Activated T-cell treated with anti-CD3 and anti-CD28 coated beads for 4 hours (primary cell): ENCODE results near the gene TBKBP1.

Source experiments
- DNase-seq: peaks from one replicate; pipeline ENCODE4 v3.0.0-alpha.2; 2020

TBKBP1 gene

DNA sequence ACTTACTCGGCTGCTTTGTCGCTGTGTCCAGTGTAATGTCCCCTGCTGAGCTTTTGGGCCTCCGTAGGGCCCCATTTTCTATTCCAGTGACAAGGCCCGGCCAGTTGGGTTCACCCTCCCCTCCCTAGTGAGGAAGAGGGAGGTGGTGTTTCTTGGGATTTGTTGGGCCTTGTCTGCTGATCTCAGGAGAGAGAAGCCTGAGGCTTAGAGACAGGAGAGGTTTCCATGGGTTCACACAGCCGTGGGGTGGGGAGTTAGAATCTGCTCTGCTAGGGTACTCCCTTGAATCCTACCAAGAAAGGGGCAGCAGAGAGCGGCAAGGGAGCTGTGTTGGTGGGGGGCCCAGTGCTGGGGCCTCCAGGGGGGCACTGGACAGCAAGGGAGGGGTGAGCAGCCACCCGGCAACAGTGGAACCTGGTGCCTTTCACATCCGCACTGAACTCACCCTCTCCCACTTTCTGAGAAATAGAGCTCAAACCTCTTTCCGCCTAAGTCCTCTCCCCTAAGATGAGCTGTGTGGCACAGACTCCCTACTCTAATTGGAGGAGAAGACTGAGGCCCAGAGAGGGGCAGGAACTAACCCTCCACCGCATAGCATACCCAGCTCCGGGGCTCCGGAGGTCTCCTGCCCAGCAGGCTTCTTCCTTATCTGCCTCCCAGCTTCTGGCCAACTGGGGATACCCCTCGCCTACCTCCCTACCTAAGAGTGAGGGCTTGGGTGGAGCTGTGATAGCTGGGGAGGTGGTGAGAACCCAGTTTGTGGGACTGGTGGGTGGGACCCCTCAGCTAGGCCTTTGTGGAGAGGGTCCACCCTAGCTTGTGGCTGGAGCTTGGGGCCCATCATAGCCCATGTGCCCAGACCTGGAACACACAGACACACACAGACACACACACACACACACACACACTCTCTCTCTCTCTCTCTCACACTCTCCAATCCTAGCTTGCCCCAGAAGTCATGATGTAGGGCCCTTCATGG is 6.8 kb downstream of the TBKBP1 start:
- DNase-seq, result no peak

DNA sequence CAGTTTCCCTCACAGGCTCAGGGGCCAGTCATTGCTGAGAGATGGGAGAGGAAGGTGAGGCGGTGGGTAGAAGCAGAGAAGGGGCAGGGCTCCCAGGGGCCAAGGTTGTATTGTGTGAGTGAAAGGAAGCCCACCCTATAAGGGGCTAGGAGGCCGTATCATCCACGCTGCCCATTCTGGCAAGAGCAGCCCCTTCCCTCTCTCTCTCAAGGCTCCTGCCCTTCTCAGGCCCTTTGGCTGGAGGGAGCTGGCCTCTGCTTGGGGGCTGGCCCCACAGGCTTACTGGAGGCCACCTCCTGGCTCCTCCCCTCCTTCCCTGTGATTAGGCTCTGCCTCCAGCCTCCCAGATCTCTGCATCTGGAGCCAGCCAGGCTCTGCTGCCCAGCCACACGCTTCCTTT is 7.6 kb downstream of the TBKBP1 start:
- DNase-seq, result no peak

DNA sequence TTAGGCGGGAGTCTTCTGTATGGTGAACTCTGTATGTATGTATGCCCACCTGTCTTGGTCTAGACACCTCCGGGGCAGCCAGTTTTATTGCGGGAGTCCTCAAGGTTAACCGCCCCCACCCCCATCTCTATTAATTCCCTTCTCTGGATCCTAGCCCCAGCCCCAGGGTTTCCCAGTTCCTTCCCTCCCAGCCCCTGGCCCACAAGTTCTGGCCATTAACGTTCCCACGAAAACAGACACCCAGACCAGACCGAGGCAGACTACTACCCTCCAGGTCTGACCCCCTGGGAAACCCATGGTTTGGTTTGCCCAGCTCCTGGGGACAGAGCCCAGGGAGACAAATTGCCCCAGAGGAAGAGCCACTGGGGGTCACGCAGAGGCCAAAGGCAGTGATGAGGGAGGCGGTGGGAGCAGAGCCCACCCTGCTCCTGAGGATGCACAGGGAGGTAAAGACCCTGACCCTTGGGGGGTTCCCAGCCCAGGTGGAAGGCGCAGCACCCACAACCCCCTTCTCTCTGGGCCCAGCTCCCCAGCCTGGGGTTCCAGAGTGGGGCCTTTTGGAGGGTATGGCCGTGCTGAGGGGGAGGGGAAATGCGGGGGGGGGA is 8.5 kb downstream of the TBKBP1 start:
- DNase-seq, result no peak

DNA sequence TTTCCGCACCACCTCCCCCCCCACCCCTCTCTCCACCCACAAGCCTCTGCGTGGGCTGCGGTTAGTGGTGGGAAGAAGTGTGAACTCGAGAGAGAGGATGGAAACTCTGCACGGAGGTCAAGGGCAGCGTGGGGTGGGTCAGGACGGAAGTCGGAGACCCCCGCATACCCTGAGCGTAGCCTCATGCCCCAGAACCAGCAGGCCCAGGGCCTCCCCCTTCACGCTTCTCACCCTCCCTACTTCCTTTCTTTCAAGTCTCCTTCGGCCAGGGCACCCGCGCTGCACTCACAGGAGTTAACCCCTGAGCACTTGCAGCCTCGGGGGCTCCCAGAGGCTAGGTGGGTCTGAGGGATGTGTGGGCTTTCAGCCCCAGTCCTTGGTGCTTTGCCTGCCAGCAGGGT is 9.2 kb downstream of the TBKBP1 start:
- peak; percentile 70 for DNase-seq

DNA sequence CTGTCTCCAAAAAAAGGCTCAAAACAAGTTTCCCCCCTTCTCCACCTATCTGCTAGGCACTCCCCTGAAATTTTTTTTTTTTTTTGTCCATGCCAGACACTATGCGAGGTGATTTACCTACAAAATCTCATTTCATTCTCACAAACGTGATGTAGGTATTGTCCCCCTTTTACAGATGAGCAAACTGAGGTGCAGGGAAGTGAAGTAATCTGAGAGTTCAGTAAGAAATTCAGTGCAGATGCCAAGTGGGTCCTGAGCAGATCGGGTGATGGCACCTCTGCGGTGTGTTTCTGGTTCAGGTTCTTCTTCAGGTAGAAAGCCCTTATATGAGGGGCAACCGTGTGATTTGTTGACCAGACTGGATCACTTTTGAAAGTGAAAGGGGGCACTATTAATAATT is 9.7 kb downstream of the TBKBP1 start:
- DNase-seq, result no peak

DNA sequence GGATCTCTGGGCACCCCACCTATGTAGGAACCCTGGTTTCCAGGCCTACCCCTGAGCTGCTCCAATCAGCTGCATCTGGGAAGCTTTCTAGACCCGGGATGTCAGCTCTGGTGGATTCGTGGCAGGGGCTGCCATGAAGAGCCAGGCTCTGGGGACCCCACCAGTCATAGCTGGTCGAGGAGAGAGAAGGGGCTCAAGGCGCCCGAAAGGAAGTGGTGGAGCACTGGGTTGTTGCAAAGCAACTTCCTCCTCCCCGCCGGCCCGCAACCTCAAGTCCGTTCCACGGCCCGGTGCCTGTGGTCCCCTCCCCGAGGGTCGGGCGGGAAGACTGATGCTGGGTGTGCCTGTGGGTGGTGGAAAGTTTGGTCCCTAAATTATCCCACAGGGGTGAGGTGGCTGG is 10.2 kb downstream of the TBKBP1 start:
- no peak for DNase-seq

DNA sequence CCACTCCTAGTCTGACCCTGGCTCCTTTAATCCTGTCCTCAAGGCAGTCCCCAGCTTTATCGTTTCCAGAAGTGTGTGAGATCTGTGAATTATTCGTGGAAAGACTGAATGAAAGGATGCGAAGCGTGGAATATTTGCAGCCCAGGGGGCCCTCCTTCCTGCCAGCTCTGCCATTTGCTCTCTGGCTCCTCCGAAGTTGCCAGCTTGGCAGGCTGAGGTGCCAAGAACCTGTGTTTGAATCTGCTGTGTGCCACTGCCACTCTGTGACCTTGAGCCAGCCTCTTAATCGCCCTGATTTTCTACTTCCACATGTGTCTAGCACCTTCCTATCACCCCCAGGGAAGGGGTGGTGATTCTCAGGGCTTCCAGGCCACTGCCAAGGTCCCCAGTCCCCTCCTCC is 10.8 kb downstream of the TBKBP1 start:
- DNase-seq, result no peak

DNA sequence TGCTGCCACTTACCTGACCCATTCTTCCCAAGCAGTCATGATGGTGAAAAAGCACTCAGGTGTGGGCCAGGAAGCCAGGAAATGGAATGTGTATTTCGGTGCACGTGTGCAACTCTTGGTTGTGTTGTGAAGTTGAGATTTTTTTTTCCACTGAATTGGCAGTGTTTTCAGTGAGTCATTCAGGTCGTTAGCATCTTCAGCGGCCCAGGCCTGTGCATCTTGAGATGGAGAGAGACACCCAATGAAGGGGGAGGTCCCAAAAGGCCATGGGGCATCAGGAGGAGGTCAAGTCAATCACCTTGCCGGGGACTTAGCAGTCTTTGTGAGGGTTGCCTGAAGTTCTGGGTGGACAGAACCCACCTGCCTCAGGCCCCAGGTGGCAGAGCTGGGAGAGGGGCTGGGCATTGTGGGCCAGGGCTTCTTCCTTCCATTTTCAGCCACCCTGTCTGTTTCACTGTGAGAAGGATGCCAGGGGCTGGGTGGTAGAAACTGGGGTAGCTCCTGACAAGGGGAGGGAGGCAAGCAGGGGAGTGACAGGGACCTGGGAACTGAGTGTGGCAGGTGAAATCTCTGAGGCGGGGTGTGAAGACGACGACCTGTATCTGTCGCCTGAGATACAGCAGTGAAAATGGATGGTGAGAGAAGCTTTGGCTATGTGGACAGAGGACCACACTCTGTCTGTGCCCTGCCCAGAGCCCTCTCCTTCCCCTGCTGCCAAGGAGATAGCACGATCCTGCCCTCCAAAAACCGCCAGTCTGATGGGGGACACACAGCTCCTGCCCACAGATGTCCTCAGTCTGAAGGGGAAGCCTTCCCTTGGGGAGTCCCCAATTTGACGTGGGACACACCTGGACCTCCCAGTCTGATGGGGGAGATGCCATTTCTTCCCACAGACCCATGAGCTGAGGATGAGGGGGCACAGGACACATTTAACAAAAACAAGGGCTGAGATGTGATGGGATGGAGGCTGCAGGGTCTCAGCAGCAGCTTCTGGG is 11.9 kb downstream of the TBKBP1 start:
- no peak for DNase-seq

DNA sequence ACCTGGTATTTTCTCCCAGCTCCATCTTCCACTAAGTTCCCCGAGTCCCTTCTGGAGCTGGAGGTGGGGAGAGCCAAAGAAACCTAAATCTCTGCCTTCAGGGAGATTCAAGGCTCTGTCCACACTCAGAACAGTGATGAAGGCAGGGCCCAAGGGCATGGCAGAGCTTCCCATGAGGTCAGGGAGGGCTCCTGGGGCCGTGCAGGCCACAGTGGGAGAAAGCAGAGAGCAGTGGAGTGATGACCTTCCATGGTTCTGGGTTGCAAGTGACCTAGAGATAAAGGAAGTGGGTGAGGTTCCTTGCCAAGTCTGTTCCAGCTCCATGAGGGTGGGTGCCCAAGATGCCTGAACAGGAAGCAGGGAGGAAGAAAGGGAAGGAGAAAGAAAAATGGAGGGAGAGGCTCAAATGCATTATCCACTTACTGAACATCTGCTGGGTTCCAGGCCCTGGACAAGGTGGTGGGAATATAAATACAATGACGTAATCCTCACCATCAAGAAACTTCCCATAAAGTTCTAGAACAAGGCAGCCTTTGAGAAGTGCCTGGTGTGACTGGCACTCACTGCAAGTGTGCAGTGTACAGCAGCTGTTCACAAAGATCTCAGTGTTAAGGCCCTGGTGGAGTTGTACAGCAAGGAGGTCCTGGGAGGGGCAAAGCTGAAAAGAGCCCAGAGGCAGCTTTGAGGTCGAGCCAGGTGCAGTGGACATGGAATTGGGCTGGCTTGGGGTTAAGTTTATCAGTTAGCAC is 13.3 kb downstream of the TBKBP1 start:
- no peak for DNase-seq

DNA sequence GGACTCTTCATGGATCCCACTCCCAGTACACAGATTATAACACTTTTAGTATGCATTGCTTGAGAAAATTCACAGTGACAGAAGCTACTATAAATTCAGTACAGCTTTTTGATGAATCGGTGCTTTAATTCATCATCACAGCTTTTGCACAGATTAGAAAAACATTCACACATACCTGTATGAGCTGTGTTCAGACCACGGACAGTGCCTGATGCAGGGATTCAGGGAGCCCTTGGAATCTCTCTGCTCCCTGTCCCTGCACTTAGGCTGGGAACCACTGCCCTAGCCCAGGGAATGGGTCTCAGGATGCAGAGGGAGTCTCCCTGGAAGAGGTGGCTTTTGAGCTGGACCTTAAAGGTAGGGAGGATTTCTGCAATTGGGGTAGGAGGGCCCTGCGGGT is 13.9 kb downstream of the TBKBP1 start:
- no peak for DNase-seq

DNA sequence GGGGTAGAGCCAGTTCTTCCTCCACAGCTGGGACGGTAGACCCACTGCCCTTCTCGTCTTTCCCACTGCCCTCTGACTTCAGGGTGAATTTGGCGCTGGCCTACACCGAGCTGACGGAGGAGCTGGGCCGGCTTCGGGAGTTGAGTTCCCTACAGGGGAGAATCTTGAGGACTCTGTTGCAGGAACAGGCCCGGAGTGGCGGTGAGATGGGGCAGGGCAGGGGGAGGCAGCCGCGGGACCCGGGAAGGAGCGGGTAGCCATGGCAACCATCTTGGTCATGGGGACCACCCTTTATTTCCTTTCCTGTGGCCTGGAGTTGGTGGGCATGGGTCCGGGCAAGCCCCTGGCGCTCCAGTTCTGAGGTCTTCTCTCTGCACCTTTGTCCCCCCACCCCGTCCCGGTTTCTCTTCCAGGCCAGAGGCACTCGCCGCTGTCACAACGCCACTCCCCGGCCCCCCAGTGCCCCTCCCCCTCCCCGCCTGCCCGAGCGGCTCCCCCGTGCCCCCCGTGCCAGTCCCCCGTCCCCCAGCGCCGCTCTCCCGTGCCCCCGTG is 14.4 kb downstream of the TBKBP1 start:
- DNase-seq, result no peak

DNA sequence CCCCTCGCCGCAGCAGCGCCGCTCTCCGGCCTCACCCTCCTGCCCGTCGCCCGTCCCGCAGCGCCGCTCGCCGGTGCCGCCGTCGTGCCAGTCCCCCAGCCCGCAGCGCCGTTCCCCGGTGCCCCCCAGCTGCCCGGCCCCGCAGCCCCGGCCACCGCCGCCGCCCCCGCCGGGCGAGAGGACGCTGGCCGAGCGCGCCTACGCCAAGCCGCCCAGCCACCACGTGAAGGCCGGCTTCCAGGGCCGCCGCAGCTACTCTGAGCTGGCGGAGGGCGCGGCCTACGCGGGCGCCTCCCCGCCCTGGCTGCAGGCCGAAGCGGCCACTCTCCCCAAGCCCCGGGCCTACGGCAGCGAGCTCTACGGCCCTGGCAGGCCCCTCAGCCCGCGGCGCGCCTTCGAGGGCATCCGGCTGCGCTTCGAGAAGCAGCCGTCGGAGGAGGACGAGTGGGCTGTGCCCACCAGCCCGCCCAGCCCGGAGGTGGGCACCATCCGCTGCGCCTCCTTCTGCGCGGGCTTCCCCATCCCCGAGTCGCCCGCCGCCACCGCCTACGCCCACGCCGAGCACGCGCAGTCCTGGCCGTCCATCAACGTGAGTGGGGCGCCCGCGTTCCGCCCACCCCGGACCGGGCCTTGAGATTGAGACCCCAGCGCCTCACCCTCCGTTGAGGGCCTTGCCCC is 15.0 kb downstream of the TBKBP1 start:
- no peak for DNase-seq

DNA sequence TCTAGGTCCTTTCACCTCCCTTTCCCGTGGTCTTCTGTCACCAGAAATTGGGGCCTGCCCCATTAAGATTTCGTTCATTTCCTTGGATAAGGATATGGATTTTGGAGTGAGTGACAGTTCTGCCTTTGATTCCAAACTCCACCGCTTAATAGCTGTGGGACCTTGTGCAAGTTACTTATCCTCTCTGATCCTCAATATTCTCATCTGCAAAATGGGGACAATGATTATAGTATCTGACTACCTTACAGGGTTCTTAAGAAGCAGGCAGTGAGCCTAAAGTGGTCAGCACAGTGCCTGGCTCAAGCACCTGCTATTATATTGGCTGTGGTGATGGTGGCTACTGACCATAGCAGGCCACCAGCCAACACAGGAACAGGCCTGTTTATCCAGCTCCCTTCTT is 15.6 kb downstream of the TBKBP1 start:
- DNase-seq, result no peak

DNA sequence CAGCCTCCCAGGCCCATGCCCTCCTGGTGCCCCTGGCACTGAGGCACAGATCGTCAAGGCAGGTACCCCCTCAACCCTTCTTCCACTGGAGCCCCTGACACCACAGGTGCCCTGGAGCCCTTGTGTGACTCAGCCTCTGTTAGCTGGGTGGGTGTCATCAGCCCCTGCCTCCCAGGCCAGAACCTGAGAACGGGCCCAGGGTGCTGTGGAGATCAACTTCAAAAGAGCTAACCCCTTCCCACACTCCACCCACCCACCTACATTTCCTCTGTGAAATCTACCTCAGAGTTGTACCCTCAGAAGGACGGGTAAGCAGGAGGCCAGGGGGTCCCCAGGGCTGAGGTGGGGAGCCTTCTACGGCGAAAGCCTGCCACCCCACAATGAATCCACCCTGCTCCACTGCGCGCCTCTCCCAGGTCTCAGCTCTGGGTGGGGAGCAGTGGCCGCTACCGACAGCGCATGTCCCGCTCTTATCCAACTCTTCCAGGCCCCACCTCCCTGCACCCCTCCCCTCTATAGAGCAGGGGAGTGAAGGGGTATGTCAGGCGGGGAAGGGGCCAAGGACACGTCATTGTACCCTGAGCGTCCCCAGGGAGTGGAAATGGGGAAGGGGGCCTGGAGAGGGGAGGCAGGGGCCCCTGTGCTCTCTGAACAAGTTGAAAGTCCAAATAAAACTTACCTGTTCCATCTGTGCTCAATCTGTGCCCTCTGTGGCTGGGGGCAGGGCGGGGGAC is 17.6 kb downstream of the TBKBP1 start:
- no peak for DNase-seq

DNA sequence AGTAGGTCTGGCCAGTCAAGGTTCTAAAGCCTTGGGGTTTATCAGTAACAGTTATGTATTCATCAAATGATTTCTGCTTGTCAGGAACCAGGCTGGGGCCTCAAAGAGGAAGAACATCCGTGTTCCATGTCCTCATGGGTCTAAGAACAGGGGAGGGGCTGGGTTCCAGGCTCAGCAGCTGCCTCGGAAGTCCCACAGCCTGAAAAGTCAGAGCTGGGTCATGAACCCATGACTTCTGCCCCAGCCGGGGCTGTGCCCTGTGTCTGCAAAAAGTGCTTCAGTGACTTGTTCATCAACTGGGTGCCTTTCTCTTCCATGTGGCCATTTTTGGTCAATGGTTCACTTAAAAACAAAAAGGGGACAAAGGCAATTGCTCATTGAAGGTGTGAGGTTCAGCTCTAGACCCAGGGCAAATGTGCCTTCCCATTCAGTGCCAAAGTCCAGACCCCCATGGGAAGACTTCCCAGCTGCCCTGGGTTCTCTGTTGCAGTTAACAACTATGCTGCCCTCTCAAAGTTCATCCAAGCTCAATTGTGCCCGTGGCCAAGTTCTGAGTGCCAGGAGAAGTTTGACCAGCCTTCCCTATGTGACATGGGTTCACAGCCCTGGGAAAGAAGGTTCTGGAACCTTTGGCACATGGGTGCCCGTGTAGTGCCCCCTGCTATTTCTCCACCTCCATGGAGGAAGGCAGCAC is 18.5 kb downstream of the TBKBP1 start:
- DNase-seq, result no peak

DNA sequence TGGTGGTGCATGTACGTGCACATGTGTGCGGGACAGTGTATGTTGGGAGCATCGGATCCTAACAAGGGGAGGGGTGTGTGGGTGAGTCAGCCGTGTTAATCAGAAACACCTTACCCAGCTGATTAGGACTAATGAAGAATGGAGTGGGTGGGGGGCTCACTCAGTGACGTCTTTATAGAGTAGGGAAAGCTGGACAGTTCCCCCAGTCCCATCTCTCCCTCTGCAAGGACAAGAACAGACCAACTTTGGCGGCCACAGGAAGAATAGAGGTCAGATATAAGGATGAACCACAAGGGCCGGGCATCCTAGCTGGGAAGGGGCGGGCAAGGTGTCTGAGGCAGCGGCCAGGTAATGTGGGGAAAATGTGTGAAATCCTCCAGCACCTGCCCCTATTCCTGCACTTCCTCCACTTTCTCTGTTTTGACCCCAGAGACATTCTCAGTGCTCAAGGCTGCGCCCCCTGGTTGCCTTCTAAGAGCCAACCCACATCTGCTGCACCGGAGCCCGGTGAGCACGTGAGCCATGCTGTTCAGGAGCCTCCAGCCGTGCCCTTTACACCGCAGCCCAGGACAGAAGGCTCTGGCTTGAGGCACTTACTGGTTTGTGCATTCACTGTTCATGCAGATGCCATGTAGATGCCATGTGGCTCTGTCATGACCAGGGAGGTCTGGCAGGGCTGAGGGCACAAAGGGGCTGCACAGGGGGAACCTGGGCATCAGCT is 20.2 kb downstream of the TBKBP1 start:
- DNase-seq, result no peak

DNA sequence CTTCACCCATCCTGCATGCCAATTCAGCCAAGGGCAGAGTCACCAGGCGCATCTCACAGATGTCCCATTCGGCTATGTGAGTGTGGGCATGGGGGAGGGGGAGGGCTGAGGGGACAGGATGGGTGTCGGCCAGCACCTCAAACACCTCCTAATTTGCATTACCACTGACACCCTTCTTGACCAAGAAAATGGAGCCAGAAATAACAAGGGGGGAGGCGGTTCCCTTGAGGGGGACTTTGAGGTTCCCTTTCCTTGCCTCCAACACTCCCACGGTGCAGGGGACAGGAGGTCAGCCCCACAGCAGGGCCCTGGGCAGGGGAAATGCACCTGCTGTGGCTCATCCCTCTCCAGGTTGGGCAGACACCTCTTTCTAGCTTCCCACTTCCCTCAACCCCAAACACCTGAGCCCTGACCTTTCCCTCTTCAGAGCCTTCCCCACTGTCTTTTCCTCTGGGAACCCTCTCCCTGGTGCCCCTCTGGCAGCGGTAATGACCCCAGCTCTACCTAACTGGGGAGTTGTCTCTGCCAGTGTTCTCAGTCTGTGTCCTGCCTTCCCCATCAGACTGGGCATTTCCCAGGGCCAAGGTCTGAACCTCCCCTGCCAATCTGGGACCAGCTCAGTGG is 20.9 kb downstream of the TBKBP1 start:
- DNase-seq, result no peak

DNA sequence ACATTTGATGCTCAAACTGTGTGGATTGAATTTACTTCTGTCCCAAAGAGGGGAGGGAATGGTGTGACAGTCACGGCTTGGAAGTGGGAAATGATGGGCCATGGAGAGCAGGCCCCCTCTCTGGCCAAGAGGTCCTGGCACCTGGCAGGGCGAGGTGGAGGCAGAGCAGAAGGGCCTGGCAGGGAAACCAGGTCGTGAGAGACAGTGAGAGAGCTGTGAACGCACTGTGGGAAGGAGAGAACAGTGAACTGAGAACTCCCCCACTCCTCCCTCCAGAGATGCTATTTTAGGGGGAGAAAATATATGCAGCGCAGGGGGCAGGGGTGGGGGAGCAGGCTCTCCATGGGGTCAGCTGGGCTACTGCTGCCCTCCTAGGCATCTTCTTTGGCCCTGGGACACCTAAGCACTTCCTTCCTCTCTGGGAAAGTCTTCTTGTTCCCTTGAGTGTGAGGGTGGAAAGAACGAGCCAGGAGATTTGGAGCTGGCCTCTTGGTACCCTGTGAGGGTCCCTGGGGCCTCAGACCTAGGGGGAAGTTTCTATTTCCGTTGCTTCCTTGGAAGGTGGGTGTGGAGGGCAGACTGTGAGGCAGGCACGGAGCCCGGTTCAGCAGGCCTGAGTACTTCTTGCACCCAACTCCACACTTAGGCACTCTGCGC is 21.8 kb downstream of the TBKBP1 start:
- DNase-seq, result no peak
